NCI-H2196 treated with DMSO at 0.1 percent for 48 hours (cell line): ENCODE results near the gene KRT76.

Experiments
- DNase-seq: peaks from one replicate; lab custom pipeline; 2025; ENCODE audit not compliant: unreplicated experiment; lab: John Stamatoyannopoulos, UW

The KRT76 gene

GRCh38 chr12:52776913-52777395 is at the start of gene KRT76:
Gene KRT76 (minus strand): TSS chr12:52777345. CDS start chr12:52777291, 54 bp downstream.
- no peak for DNase-seq

GRCh38 chr12:52825961-52826360 is 48.8 kb upstream of the KRT76 start:
- DNase-seq = no peak

- DNase-seq = no peak
Measured at GRCh38 chr12:52824741-52825410, 47.7 kb upstream of the KRT76 start.

GRCh38 chr12:52823761-52824450 is 46.8 kb upstream of the KRT76 start:
- DNase-seq = no peak

- DNase-seq = no peak
Measured at GRCh38 chr12:52822771-52823510, 45.8 kb upstream of the KRT76 start.

GRCh38 chr12:52821826-52822660 is 44.9 kb upstream of the KRT76 start:
- DNase-seq = no peak

GRCh38 chr12:52821071-52821730 is 44.1 kb upstream of the KRT76 start:
- no peak for DNase-seq

GRCh38 chr12:52820521-52820920 is 43.4 kb upstream of the KRT76 start:
- DNase-seq = no peak

GRCh38 chr12:52819731-52820510 is 42.8 kb upstream of the KRT76 start:
- no peak for DNase-seq

GRCh38 chr12:52818887-52819420 is 41.8 kb upstream of the KRT76 start:
- no peak for DNase-seq

- DNase-seq = no peak
Measured at GRCh38 chr12:52818388-52818787, 41.2 kb upstream of the KRT76 start.

GRCh38 chr12:52817699-52818238 is 40.6 kb upstream of the KRT76 start:
- DNase-seq = no peak

- DNase-seq = no peak
Measured at GRCh38 chr12:52817003-52817698, 40.0 kb upstream of the KRT76 start.

- DNase-seq = no peak
Measured at GRCh38 chr12:52815676-52816588, 38.8 kb upstream of the KRT76 start.

GRCh38 chr12:52815161-52815560 is 38.0 kb upstream of the KRT76 start:
- no peak for DNase-seq

- DNase-seq = no peak
Measured at GRCh38 chr12:52814710-52815155, 37.6 kb upstream of the KRT76 start.
